TTC549 (cell line): ENCODE results near the gene ULBP1.
"Not testable (repeated sequence)": the region's sequence is repeated elsewhere in the genome, so short reads cannot be mapped to it uniquely, and the experiment has no call there.

Experiments used
- FAIRE-seq: peaks from 2 replicates; lab custom pipeline; 2012; peaks lifted over from hg19 to GRCh38; lab: Jason Lieb, UNC

ULBP1 gene

DNA sequence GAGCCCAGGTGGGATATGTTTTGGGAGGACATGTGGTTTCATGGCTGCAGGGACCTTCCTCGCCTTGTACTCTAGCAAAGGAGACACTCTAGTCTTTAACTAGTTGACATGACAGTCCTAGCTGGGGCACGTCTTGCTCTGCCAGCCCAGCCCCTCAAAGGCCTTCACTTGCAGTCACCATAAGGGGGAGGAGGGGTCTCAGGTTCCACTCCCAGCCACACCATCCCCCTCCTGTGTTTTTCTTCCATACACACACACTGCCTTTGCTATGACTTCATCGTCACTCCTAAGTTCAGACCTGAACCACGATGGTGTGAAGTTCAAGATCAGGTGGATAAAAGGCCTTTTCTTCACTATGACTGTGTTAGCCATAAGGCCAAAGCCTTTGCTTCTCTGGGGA, 13.5 kb downstream of the ULBP1 start:
- FAIRE-seq, result no peak

DNA sequence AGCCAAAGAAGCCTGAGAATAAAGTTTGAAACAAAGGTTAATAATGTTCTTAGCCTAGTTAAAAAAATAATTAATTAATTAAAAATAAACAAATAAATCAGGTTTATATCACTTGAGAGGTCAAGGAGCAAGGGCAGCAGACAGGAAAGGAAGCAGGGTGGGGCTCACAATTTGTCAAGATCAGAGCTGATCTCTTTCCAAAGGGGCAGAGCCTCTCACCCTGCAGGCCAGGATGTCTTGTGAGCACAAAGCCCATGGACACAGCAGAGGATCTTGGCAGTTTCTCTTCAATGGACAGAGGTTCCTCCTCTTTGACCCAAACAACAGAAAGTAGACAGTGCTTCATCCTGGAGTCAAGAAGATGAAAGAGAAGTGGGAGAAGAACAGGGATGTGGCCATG, 14.9 kb downstream of the ULBP1 start:
- no peak for FAIRE-seq

DNA sequence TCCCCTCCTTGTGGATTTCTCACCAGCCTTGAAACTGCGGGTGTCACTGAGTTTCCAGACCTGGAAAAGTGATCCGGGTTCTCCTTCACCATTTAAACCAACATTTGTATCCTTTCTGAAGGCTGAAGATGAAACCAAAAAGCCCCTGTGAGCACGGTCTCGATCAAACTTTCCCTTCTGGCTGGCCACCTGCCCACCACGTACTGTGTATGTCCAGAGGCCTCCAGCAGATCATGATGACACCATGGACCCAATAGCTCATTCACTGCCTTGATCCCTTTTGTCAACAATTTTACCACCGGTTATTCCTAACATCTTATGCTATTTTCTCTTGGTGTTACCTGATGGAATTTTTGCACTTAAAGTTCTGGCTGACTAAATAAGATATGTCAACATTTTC, 15.6 kb downstream of the ULBP1 start:
- no peak for FAIRE-seq

DNA sequence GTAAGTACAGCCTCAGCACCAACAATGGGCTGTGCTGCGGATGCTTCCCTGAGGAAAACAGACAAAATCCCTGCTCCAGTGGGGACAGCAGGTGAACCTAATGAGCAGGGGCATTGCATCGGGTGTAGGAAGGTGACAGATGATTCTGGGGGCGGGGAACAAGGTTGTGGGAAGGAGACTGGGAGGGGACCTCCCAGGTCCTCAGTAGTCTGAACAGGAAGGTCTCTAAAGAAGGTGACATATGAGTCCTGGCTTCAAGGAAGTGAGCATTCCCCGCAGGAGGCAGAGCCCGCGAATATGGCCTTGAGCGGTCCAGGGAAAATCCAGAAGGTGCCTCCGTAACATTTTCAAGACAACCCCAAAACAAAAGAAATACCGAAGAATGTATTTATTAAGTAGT, 19.4 kb downstream of the ULBP1 start:
- no peak for FAIRE-seq

DNA sequence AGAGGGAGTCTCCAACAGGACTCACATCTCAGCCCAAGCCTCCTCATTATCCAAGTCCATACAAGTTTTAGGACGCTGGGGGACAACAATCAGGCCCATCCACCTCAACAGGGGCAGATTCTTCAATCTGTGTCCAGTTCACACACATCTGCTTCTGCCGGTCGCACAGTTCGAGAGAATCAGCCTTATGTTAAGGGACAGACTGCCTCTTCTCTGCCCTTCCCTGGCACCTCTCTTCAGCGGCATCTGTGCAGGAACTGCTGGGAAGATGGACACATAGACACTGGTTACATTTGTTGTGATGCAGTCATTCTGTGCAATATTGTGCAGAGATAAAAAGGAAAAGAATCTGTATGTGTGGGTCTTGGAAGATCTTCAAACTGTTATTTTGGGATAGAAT, 21.0 kb downstream of the ULBP1 start:
- no peak for FAIRE-seq

DNA sequence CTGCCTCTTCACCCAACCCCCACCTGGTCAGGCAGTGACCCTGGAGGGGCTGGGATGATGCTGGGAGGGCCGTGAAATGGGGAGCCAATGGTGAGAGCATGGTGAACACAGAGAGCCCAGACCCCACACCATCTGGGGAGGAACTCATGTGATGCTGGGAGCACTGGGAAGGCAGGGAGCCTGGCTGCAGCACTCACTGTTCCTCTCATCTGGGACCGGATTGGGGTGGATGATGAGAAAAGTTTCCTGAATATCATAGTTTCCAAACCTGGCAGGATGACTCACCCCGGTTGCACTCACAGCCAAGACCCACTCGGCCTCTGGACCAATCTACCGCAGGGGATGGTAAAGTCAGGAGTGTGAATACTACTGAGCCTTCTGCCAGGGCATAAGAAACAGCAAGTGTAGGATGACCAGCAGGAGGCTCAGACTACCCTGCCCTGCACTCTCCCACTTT, 21.8 kb downstream of the ULBP1 start:
- FAIRE-seq, result no peak

DNA sequence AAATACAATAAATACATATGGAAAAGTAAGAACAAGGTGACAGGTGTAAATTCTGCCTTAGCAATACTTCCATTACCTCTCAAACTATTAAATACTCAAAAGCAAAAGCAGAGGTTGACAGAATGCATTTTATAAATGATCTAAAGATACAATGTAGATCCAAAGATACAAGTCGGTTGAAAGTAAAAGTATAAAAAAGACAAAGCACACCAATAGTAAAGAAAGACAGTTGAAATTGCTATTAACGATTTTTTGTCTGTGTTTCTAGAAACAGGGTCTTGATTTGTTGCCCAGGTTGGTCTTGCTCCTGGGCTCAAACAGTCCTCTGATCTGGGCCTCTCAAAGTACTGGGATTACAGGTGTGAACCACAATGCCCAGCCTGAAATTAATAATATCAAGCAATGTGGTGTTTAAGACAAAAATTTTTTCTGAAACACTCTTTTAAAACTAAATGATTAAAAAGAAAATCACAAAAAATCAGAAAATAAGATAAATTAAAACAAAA, 23.9 kb downstream of the ULBP1 start:
- FAIRE-seq, result no peak

DNA sequence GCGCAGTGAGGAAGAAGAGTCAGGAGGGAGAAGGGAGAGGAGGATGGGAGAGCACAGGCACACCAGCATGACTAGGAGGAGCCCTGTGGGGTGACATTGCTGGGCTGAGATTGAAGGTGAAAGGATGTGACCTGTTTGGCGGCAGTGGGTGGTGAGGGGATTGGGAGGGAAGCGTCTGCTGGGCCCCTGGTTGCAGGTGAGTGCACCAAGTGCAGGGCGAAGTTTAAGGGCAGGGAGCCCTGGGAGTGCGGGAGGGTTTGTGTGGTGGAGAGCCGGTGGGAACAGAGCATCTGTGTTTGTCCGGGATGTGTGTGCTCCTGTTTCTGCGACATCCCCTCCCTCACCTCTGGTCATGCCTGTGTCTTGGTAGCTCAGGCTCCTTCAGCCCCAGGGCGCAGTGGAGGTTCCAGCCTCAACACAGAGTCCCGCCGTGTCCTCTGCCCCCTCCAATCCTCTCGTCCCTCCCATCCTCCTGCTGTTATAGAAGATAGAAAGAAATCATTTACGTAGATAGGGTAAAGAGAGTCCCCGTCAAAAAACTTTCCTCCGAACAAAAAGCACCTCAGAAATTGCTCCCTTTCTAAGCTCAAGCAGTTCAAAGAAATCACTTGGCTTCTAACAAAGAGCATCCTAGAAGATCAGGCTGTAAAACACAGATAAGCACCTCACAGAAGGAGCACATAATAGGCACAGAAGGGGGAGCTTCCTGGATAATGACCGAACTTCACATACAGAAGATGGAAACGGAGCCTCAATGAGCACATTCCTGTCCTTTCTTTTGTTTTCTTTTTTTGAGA, 25.0 kb downstream of the ULBP1 start:
- no peak for FAIRE-seq

DNA sequence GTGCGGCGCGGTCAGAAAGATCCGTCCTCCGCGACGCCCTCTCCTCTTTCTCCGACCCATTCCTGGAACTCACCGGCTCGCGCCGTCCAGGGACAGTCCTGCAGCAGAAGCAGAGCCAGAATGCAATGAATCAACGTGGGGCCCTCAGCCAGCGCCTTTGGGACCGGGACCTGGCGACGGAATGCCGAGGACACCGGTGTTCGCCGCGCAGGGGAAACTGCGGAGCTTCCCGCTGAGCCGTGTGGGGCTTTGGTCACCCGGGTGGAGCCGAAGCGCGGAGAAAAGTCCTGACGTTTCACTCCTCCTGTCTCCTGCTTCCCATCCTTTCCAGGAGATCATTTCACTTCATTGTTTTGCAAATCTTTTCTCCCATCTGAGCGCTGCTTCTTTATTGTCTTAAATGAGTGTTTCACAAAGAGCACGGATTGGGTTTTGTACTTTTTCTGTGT, 26.5 kb downstream of the ULBP1 start:
- FAIRE-seq, result no peak

DNA sequence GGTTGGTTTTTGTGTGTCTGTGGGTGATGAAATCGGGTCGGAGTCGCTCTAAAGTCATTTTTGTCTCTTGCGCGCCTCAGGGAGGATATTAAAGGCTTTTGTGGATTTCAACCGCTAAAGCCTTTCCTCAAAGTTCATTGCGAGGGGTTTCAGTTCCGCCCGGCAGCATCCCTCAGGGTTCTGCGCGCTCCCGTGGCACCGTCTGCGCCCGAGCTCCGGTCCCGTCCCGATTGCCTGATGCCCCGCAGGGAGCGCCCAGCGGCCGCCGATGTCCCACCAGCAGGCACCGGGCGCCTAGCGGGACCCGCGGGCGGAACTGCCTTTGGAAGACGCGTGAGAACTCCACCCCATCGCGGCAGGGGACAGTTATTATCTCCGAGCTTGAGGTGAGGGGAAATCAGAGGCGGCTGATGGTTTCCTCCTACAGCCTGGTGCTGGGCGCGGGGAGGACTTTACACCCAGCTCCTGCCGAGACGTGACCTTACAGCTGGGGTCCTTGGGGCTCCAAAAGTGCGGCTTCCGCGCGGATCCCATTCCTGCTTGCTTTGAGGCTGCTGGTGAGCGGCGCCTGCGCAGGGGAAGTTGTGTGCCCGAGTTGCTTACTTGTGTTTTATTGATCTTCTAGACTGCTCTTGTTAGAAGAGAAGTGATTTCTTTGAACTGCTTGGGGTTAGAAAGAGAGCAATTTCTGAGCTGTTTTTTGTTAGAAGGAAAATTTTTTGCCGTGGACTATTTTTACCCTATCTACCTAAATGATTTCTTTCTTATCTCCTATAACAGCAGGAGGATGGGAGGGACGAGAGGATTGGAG, 27.1 kb downstream of the ULBP1 start:
- FAIRE-seq, result no peak

DNA sequence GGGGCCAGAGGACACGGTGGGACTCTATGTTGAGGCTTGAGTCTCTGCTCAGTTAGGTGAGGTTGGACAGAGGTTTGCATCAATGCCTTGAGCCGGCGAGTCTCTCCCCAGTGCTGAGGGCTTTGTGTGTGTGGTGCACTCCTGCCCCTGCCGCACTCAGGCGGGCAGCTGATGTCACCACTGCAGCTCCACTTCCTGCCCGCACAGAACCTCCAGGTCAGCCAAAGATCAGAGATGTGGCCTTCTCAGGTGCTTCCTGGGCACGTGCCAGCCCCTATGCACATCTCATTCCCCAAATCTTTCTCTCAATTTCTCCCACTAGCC, 27.7 kb downstream of the ULBP1 start:
- FAIRE-seq, result not testable (repeated sequence)

DNA sequence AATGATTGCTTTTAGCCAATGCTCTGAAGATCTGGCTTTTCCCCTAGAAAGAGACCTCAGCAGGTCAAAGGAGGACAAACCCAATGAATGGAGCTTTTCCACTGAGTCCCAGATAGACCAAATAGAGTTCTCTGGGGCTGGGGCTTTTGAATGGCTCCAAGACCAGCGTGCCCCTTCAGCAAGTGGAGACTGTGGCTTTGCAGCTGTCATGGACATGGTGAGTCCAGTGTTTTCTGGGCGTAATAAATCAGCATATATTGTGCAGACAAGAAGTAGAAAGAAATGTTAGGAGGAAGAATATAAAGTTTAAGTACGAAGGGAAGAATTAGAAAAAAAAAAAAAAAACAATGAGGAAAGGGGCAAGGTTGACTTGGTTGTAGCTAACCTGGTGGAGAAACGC, 28.1 kb downstream of the ULBP1 start:
- no peak for FAIRE-seq

DNA sequence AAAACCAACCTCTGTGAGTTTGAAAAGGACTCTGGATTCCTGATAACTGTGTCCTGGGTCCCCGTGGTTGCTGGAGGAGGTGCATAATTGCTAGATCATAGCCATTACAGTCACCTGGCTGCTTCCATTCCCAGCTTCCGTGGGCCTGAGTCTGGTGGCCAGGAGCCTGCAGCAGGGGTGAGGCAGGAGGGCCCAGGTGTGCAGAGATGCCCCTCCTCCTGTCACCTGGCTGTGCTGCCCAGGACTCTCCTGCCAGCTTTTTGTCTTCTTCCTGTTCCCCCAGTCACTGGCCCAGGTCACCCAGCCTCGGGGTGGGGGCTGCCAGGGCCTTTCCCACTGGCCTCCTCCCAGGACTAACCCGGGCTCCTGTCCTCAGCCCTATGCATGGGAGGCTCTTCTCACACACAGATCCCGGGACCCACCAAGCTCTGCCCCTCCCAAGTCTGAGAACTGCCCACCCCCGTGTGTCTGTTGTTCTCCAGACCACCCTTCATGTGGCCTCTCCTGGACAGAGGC, 31.6 kb downstream of the ULBP1 start:
- FAIRE-seq, result no peak

DNA sequence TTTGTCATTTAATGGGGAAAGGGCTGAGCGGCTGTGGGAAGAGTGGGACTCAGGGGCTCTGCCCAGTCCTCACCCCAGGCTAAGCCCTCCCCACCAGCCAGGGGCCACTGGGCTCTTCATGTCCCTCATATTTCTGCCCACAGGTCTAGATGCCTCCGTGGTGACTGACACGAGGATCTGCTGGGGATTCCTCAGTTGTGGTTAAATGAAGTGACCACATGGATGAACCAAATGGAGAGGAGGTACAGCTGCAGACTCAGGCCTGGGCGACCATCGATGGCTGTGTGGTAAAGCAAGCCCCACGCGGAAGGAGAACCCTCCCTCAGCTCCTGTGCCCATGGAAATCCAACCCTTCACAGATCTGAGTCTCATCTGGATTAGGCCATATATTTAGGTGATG, 32.2 kb downstream of the ULBP1 start:
- no peak for FAIRE-seq

DNA sequence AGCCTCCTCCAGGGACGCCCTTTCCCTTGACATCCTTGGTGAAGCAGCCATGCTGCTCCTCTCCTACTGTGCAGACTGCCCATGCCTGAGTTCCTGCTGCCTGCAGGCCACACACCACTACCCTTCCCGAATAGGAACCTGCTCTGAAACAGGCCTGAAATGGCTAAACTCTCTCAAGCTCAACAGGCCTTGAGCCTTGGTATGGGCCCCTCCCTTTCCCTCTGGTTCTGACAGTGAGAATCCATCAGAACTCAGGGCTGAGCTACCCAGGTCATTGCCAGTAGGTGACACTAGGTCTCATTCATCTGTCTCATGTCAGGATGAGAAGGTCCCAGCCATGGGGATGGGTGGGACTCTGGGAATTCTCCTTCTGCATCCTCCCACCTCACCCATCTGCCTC, 35.9 kb downstream of the ULBP1 start:
- FAIRE-seq, result no peak

DNA sequence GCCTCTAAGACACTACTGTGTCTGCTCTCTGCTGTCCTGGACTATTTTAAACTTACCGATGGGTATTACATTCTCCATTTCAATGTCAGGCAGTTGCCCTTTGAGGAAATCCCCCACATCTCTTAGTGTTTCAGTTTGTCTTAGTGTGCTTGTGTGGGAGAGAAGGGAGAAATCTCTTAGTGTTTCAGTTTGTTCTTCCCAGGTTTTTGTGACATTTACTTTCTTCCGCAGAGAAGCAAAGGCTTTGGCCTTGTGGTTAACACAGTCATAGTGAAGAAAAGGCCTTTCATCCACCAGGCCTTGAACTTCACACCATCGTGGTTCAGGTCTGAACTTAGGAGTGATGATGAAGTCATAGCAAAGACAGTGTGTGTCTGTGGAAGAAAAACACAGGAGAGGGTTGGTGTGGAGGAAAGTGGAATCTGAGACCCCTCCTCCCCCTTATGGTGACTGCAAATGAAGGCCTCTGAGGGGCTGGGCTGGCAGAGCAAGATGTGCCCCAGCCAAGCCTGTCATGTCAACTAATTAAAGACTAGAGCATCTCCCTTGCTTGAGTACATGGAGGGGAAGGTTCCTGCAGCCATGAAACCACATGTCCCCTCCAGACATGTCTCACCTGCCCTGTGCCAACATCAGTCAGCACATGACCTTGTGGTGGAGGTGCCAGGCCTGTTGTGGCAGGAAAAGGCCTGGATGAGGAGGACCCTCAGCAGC, 37.7 kb downstream of the ULBP1 start:
- no peak for FAIRE-seq

DNA sequence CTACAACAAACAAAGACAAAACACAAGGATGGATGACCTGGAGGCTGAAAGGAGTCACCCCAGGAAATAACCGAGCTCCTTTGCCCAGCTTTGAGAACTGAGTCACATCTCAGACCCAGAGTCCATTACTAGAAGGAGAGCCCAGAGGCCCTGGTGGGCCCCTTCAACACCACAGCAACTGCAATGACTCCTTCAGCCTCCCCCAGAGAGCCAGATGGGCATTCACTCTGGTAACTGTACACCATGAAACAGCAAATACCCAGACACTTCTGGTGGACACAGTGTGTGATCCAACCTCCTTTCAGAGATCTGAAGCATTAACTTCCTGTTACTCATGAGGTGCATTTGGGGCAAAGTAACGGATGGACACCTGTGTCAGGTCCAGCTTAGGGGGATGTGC, 39.0 kb downstream of the ULBP1 start:
- no peak for FAIRE-seq

DNA sequence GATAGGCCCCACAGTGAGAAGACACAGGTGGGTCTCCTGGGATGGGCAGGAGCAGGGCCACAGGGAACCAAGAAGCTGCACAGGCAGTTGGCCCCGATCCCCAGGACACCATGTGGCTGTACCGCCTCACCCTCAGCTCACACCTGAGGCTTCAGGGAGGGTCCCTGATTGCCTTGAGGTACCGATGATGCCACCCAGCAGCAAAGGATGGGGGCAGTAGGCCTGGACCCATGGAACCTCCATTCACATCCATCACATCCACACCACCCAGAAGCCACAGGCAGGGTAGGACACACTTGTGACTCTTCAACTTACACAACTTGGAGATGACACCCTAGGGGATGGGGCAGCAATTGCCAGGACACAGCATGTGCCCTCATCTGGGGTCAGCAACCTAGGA, 39.9 kb downstream of the ULBP1 start:
- FAIRE-seq, result not testable (repeated sequence)

DNA sequence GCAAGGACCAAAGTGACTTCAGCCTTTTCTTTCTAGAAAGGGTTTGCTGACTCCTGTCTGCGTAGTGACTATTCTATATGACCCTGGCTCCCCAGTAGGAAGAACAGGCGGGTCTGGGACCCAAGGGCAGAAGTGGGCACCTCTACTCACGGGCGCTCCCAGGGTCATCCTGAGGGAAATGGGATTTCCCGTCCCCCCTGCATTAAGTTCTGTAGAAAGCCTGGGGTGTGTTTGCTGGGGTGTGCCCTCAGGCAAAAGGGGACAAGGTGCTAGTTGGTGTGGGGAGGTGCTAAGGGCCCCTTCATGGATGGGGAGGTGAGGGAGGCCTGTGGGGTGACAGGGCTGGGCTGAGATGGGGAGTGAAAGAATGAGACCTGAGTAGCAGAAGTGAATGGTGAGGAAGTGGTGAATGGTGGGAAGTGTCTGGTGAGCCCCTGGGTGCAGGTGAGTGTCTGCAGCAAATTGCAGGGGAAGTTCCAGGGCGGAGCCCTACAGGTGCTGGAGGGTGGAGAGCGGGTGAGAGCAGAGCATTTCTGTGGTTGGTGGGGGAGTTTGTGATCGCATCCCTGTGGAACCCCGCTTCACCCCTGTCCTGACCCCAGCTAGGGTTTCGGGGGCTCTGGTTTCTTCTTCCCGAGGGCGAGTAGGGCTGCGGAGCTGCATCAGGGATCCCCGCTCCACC, 40.5 kb downstream of the ULBP1 start:
- no peak for FAIRE-seq

DNA sequence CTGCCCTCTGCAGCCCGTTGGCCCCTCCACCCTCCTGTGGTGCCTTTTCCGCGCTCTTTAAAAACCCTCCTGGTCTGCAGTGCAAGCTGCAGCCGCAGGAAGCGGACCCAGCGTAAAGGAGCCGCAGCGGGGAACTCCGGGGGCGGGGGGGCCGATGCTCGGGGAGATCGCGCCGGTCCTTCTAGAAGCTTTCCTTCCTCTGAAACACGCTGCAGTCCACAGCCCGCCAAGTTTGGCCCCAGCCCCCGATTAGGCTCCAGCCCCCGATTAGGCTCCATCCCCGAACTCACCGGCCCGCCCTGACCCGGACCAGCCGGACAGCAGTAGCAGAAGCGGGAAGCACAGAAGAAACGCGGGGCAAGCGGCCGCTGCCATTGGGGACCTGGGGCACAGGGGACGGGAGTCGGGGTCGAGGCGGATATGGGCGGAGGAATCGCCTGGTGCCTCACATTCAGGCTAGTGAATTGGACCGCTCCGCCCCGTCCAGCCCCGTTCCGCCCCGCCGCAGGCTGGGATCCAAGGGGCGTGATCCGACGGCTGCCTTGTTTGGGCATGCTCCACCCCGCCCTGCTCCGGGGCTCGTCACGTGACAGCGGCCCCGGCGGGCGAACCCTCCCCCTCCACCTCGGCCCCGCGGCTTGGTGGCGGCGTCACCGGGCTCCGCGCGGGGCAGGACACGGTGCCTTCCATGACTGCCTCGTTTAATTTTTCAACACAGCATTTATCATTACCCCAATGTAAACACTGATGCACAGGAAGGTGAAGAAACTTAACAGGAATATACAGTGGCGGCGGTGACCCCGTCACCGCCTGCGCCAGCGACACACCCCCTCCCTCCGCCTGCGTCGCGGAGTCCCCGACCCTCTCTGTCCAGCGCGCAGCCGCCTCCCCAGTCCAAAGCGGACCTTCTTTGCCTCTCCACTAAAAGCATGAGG, 41.3 kb downstream of the ULBP1 start:
- FAIRE-seq, result no peak
